Activated naive CD8-positive, alpha-beta T cell treated with anti-CD3 and anti-CD28 coated beads, Interleukin-2, amount 50 U/mL, for 24 hours (primary cell): ENCODE data around the gene CDH13.
A peak's percentile ranks its signal among the peaks of the same experiment; 100 is the strongest.

ENCODE experiments used
- ATAC-seq: fragments of 150-1000 bp; cut with Tn5 transposase; one replicate; pipeline ENCODE4 v1.10.0; 2021
- DNase-seq: peaks from one replicate; pipeline ENCODE4 v3.0.0; 2021
- H3K27ac Mint-ChIP-seq: one replicate; pipeline ENCODE4 v1.8.0; 2021; ENCODE audit warnings: mild to moderate bottlenecking, mixed read lengths
- H3K27me3 Mint-ChIP-seq: one replicate; pipeline ENCODE4 v1.8.0; 2021; ENCODE audit warnings: mixed read lengths
- H3K36me3 Mint-ChIP-seq: one replicate; pipeline ENCODE4 v1.8.0; 2021; ENCODE audit warnings: low read depth, mixed read lengths
- H3K4me1 Mint-ChIP-seq: one replicate; pipeline ENCODE4 v1.8.0; 2021; ENCODE audit warnings: mixed read lengths
- H3K4me3 Mint-ChIP-seq: one replicate; pipeline ENCODE4 v1.8.0; 2021; ENCODE audit warnings: mild to moderate bottlenecking, moderate library complexity, mixed read lengths
- H3K9me3 Mint-ChIP-seq: one replicate; pipeline ENCODE4 v1.8.0; 2021; ENCODE audit warnings: mixed read lengths

CDH13 gene

DNA sequence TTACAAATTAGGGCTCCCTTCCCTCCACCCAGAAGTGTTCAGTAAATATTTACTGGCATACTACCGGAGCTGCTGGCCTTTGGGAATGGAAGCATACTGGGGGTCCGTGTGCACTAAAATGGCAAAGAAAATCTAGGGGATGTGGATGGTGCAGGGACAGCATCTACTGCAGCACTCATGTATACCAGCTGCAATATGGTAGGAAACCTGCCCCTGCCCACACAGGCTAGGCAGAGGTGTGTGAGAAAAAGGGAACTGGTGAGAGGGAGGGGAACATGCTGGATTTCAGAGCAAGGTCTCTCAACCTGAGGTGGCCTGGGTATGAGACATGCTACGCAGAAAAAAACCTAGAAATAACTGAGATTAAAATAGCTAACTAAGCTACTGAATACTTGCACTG lies 145.4 kb downstream of the CDH13 start:
- Mint-ChIP-seq H3K36me3 (no peaks in the 10 kb centered on the region), H3K4me3 (no peak overlapping the region), H3K27ac (no peak overlapping the region), H3K9me3 (no peaks in the 10 kb centered on the region), H3K27me3 (peaks cover 2% of the 10 kb centered on the region), H3K4me1 (no peaks in the 10 kb centered on the region)
- ATAC-seq (no peak), DNase-seq (no peak)

DNA sequence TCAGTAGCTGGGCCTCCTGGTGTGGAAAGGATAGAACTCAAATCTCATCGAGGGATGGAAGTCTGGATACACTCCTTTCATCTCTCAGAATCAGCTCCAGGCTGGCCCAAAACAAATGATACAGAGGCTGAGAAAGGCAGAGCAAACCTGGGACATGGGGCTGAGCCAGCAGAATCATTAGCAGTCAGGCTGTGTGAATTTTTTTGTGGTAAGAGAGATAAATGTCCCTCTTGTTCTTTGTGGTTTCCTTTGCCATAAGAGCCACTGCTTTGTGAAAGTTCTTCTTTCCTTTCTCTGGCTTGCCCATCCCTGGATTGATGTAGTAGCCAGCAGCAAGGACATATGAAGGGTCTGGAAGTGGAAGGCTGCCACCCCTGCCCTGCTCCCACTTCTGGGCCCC lies 146.2 kb downstream of the CDH13 start:
- ATAC-seq, result no peak
- DNase-seq, result no peak
- Mint-ChIP-seq H3K4me3 (no peak overlapping the region), H3K9me3 (no peaks in the 10 kb centered on the region), H3K27me3 (peaks cover 2% of the 10 kb centered on the region), H3K4me1 (no peaks in the 10 kb centered on the region), H3K36me3 (no peaks in the 10 kb centered on the region), H3K27ac (no peak overlapping the region)

DNA sequence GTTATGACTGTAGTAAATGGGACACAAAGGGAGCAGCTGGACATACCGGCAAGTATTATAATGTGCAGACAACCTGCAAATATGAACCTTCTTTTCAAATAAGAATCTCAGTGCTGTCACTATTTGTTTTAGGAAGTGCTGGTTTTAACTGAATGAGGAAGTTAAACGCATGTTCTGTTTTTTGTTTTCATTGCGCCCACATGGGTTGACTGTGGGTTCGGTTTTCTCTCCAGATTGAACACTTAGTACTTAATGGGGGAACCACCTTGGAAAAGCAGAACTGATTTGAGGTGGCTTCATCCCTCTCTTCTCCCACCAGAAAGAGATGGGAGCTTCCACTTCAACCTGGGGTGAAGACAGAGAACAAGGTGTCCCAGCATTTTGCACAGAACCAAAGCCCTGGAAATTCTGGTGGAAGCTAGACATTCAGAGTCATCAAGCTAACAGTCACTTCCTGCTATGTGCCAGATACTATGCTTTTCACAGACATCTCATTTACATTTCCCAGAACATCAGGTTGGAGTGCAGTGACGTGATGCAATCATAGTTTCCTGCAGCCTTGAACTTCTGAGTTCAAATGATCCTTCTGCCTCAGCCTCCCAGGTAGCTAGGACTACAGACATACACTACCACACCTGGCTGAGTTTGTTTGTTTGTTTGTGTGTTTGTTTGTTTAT lies 149.8 kb downstream of the CDH13 start:
- H3K27me3 Mint-ChIP-seq, result peaks cover 8% of the 10 kb centered on the region
- no peak overlapping the region for H3K4me3 Mint-ChIP-seq
- H3K27ac Mint-ChIP-seq, result no peak overlapping the region
- ATAC-seq (no peak), DNase-seq (no peak)
- H3K9me3 Mint-ChIP-seq, result no peaks in the 10 kb centered on the region
- H3K4me1 Mint-ChIP-seq, result no peaks in the 10 kb centered on the region
- no peaks in the 10 kb centered on the region for H3K36me3 Mint-ChIP-seq

DNA sequence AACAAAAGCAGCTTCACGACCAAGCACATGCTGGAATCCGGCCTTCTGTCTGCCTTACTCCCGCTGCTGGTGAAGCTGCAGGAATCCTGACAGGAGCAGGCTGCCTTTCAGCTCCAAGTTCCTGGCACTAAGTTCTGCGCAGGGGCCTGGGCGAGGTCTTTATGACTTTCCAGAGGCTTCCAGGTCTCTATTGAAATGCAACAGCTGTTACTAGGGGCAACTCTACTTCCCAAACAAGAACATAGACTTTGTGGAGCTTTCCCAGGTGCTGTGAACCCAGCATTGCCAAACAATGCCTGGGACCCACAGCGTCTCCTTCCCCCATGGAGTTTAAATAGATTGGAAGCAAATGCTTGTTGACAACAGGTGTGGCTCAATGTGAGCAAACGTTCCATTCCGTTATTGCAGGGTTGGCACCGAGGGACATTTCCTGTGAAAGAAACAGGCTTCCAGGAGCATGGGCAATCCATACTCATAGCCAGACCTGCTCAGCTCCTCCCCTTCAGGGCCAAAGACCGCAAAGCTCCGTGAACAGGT lies 156.0 kb downstream of the CDH13 start:
- H3K36me3 Mint-ChIP-seq, result no peaks in the 10 kb centered on the region
- H3K27ac Mint-ChIP-seq, result no peak overlapping the region
- H3K4me3 Mint-ChIP-seq, result no peak overlapping the region
- H3K27me3 Mint-ChIP-seq, result peaks cover 6% of the 10 kb centered on the region
- H3K9me3 Mint-ChIP-seq, result peaks cover 4% of the 10 kb centered on the region
- ATAC-seq (no peak), DNase-seq (no peak)
- no peaks in the 10 kb centered on the region for H3K4me1 Mint-ChIP-seq

DNA sequence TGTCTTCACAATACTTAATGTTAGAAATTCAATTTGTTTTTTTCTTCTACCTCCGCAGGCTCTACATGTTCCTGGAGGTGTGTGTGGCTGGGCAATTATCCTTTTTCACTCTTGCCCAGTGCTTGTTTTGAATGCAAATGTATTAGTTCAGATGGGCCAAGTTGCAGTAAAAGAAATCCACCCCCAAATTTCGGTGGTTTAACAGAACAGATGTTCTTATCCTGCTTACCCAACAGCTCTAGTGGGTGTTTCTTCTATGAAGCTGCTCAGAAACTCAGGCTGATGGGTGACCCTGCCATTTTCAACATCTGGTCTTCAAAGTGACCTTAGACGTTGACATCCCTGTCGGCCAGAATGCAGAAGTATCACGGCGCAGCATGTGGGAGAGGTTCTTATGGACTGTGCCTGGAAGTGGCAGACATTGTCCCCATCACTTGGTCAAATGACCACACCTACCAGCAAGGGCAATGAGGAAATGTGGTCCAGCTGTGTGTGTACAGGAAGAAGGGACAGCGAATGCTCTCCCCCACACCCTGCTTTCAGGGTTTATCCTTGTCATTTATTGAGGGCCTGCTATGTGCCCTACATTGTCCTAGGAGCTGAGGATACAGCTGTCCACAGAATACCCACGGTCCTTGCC lies 157.3 kb downstream of the CDH13 start:
- Mint-ChIP-seq H3K4me3 (no peak overlapping the region), H3K9me3 (peaks cover 4% of the 10 kb centered on the region), H3K4me1 (no peaks in the 10 kb centered on the region), H3K27me3 (peaks cover 2% of the 10 kb centered on the region), H3K27ac (no peak overlapping the region), H3K36me3 (no peaks in the 10 kb centered on the region)
- DNase-seq, result no peak
- no peak for ATAC-seq

DNA sequence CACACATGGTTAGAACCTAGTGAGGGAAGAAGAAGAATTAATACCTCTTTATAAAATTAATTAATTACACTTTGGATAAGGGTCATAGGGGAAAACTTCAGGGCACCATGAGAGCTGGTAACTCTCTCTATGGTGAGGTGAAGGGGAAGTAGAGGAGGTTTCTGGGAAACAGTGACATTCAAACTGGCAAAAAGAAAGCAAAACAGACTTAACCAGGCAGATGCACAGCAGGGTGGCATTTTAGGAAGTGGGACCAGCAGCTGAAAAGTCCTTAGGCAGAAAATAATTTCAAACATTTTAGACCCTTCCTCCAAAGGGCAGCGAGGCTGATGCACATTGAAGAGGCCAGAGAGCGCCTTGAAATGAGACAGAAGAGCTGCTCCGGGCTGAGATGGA lies 157.8 kb downstream of the CDH13 start:
- Mint-ChIP-seq H3K27me3 (peaks cover under 1% of the 10 kb centered on the region), H3K9me3 (peaks cover 4% of the 10 kb centered on the region), H3K27ac (no peak overlapping the region), H3K36me3 (no peaks in the 10 kb centered on the region), H3K4me1 (no peaks in the 10 kb centered on the region), H3K4me3 (no peak overlapping the region)
- no peak for ATAC-seq
- no peak for DNase-seq

DNA sequence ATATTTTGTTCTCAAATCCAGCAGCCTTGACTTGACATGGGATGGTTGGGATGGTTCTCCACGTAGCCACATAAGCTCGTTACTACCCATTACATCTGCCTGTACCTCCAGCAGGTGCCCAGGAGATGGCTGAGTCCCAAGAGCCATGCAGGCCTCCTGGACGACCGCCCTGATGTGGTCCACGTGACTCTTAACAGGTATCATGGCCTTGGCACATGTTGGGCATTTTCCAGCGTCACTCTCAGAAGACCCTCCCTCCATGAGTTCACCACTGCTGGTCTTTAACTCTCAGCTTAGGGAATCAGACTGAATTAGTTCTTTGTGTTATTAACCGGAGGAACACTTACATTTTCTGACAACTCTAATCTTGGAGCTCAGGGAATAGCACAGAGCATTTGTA lies 161.5 kb downstream of the CDH13 start:
- no peaks in the 10 kb centered on the region for H3K27me3 Mint-ChIP-seq
- no peaks in the 10 kb centered on the region for H3K4me1 Mint-ChIP-seq
- no peak for ATAC-seq

DNA sequence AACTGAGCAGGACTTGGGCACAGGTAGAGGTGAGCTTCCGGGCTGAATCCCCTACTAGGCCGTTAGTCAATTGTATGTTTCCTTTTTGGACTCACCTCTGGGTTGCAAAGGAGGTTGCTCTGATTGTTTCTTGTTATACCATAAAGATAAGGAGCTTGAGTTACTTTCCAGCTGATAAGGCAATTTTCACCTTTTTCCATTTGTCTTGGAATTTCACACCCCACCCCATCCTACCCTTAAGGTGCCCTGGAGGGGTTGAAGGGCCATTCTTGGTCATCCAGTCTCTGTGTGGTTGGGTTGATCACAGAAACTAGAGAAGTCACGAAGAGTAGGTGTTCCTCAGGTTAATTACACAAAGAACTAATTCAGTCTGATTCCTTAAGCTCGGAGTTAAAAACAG lies 162.2 kb downstream of the CDH13 start:
- Mint-ChIP-seq H3K27me3 (no peaks in the 10 kb centered on the region), H3K9me3 (peaks cover 4% of the 10 kb centered on the region), H3K27ac (no peak overlapping the region), H3K4me1 (no peaks in the 10 kb centered on the region), H3K4me3 (no peak overlapping the region), H3K36me3 (no peaks in the 10 kb centered on the region)
- no peak for DNase-seq
- ATAC-seq, result no peak

More for the DNA sequence above, 161.5 kb downstream of the CDH13 start:
- Mint-ChIP-seq H3K27ac (no peak overlapping the region), H3K36me3 (no peaks in the 10 kb centered on the region), H3K4me3 (no peak overlapping the region), H3K9me3 (peaks cover 4% of the 10 kb centered on the region)
- DNase-seq, result no peak

DNA sequence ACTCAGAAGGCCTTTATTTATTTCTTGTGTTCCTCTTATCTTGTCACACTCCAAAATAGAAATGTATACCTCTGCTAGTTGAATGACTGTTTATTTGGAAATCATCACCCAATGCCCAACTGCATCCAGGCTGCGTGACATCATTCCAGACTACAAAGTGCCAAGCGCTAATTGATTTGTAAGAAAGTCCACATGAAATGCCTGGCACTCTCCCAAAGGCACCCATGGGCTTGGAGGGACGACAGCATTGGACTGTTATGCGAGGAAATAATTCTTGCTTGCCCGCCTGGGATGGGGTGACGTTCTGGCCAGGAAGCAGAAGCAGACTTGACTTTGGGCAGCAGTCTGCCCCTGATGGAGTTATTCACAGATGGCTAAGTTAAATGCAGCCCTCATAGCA lies 165.9 kb downstream of the CDH13 start:
- H3K27me3 Mint-ChIP-seq, result no peaks in the 10 kb centered on the region
- no peak for ATAC-seq
- no peak overlapping the region for H3K27ac Mint-ChIP-seq
- H3K9me3 Mint-ChIP-seq, result no peaks in the 10 kb centered on the region
- H3K4me3 Mint-ChIP-seq, result no peak overlapping the region
- H3K4me1 Mint-ChIP-seq, result no peaks in the 10 kb centered on the region
- DNase-seq, result no peak
- H3K36me3 Mint-ChIP-seq, result no peaks in the 10 kb centered on the region

DNA sequence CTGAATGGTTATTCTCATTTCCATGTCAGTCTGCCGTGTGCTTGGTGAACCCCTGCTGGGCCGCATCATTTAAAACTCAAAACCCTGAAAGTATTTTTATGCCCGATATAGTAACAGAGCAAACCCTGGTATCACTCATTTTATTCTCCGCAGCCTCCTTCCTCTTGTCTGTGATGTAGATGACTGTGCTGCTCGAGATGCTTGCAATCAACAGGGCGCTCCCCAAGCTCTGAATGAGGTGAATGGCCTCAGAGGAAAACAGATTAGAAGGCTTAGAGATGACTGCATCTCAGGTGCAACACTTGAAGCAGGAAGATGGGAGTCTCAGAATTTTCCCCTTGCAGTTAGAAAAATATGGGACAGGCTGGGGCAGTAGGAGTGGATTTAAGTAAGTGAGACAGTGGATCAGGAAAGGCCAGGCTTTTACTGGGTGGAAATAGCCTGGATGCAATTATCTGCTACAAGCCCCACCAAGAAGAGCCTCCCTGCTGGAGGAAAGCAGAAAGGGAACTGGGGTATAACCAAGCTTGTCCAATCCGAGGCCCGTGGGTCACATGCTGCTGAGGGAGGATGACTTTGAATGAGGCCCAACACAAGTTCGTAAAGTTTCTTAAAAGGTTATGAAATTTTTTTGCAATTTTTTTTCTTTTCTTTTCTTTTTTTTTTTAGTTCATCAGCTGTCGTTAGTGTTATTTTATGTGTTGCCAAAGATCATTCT lies 166.9 kb downstream of the CDH13 start:
- Mint-ChIP-seq H3K4me3 (no peak overlapping the region), H3K4me1 (no peaks in the 10 kb centered on the region), H3K27ac (no peak overlapping the region), H3K9me3 (no peaks in the 10 kb centered on the region), H3K36me3 (no peaks in the 10 kb centered on the region), H3K27me3 (no peaks in the 10 kb centered on the region)
- ATAC-seq (no peak), DNase-seq (no peak)

DNA sequence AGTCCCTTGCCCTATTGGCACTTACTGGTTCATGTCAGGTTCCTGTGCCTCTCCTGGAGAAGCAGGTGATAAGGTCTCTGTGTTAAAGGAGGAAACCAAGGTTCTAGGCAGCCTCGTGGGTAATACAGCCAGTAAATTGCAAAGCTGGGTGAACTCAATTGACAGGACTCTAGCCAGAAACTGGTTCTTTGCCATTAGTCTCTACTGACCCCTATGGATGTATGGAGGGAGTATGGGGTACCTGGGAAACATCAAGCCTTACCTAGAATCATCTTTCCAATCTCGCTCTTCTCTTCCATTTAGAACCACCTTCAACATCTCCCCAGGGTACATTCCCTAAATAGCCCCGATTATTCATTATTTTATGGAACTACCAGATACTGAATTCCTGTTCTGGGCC lies 169.3 kb downstream of the CDH13 start:
- Mint-ChIP-seq H3K36me3 (no peaks in the 10 kb centered on the region), H3K27me3 (no peaks in the 10 kb centered on the region), H3K4me3 (no peak overlapping the region), H3K9me3 (no peaks in the 10 kb centered on the region), H3K27ac (no peak overlapping the region), H3K4me1 (peaks cover under 1% of the 10 kb centered on the region)
- ATAC-seq, result no peak
- no peak for DNase-seq

DNA sequence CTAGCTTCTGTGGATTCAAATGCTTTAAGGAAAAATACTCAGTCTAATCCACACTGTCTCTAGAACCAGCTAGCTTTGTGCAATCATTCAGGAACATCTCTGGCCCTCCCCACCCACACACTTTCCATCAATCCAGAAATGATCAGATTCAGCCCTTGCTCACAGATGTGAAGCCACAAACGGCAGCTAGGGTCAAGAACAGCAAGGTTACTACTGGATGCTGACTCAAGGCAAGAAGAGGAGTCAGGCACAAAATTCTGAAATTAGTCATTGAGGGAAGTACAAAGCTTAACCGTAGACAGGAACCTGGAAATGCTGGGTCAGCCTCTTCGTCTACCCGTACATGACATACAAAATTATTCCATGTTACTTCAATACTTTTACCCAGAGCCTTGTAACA lies 174.6 kb downstream of the CDH13 start:
- H3K4me3 Mint-ChIP-seq, result no peak overlapping the region
- H3K9me3 Mint-ChIP-seq, result no peaks in the 10 kb centered on the region
- DNase-seq (no peak), ATAC-seq (peak; percentile 40)
- no peak overlapping the region for H3K27ac Mint-ChIP-seq
- H3K27me3 Mint-ChIP-seq, result no peaks in the 10 kb centered on the region
- no peaks in the 10 kb centered on the region for H3K36me3 Mint-ChIP-seq
- H3K4me1 Mint-ChIP-seq, result peaks cover 10% of the 10 kb centered on the region

DNA sequence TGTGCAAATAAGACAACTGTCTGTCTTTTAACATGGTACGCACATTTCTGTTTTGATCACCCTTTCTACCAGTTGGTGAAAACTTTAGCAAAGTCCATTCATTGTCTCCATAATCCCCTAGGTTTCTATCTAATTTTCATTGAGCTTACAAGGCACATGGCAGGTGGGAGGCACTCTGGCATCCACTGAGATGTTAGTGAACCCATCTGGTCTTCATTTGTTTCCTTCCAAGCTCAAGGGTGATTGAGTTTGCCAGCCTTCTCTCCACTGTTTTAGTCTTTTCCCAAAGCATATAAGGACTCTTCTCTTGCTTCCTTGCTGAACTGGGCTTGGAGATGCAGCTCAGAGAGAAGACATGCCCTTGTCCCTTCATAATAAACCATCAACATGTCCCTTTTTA lies 179.1 kb downstream of the CDH13 start:
- H3K36me3 Mint-ChIP-seq, result no peaks in the 10 kb centered on the region
- no peaks in the 10 kb centered on the region for H3K9me3 Mint-ChIP-seq
- no peak overlapping the region for H3K4me3 Mint-ChIP-seq
- DNase-seq (no peak), ATAC-seq (no peak)
- peaks cover 10% of the 10 kb centered on the region for H3K4me1 Mint-ChIP-seq
- no peaks in the 10 kb centered on the region for H3K27me3 Mint-ChIP-seq
- H3K27ac Mint-ChIP-seq, result no peak overlapping the region

DNA sequence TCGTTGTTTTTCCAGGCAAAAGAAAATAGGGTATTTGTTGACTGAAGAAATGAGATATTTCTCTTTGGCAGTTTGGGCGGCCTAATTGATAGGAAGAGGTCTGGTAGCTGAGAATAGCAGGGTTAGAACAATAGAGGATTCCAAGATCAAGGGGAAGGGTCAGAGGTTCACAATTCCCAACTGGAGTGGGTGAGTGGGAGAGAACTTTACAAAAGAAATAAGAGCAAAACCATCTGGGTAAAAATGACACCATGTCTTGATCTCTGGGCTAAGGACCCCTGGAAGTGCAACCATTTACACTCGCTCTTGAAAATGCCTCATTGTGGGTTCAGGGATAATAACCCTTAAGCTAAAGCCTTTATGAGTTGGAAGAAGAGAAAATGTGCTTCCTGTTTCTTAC lies 180.5 kb downstream of the CDH13 start:
- Mint-ChIP-seq H3K4me1 (peaks cover under 1% of the 10 kb centered on the region), H3K36me3 (no peaks in the 10 kb centered on the region), H3K9me3 (no peaks in the 10 kb centered on the region), H3K4me3 (no peak overlapping the region), H3K27ac (no peak overlapping the region), H3K27me3 (peaks cover 3% of the 10 kb centered on the region)
- ATAC-seq, result no peak
- no peak for DNase-seq

DNA sequence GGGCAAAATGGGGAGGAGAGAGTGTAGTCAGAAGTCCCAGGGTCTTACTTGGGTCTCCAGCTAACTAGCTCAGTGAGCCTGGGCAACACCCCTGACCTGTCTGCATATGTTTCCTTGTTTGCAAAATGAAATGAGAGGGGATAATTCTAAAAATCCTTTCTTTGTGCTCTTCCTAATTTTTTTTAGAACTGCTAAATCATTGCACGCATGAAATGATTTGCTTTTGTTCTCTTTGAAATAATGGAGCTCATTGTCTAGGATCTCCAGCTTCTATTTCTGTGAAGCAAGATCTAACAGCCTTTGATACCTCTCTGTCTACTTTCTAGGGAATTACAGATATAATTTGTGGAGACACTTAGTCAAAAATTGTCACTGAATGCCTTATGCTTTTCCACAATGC lies 181.3 kb downstream of the CDH13 start:
- DNase-seq, result no peak
- H3K4me1 Mint-ChIP-seq, result no peaks in the 10 kb centered on the region
- no peaks in the 10 kb centered on the region for H3K9me3 Mint-ChIP-seq
- no peak overlapping the region for H3K4me3 Mint-ChIP-seq
- no peak overlapping the region for H3K27ac Mint-ChIP-seq
- peaks cover 4% of the 10 kb centered on the region for H3K27me3 Mint-ChIP-seq
- ATAC-seq, result no peak
- H3K36me3 Mint-ChIP-seq, result no peaks in the 10 kb centered on the region
